CD1c-positive myeloid dendritic cell (primary cell): Measurements from ENCODE around the gene AMY2B.
"Not testable (repeated sequence)": the region's sequence is repeated elsewhere in the genome, so short reads cannot be mapped to it uniquely, and the experiment has no call there.

ENCODE experiments used
- DNase-seq: peaks from one replicate; pipeline ENCODE4 v3.0.0-alpha.2; 2016; ENCODE audit errors: extremely low spot score

Gene AMY2B

GRCh38 chr1:103616994-103617477 is 45.6 kb downstream of the AMY2B start, which contains the start of gene AMY2A:
AMY2A (plus strand) TSS chr1:103617427; CDS start chr1:103617441, 14 bp downstream.
- DNase-seq: not testable (repeated sequence)

- not testable (repeated sequence) for DNase-seq
Observed at GRCh38 chr1:103627436-103627835, 56.0 kb downstream of the AMY2B start.
